Stimulated activated memory B cell treated with anti-CD40 and anti-IgM and Interleukin-4, amounts not matched to agents 10 μg/mL and 1 μg/mL and 100 μg/mL, for 72 hours (primary cell): ENCODE measurements around the gene KCNMB2.
"Not testable (repeated sequence)": the region's sequence is repeated elsewhere in the genome, so short reads cannot be mapped to it uniquely, and the experiment has no call there.

ENCODE experiments used
- ATAC-seq: fragments of 150-1000 bp; cut with Tn5 transposase; 2 replicates; pipeline ENCODE4 v1.10.0; 2021
- H3K27ac Mint-ChIP-seq: one replicate; pipeline ENCODE4 v1.8.0; 2022; ENCODE audit warnings: mild to moderate bottlenecking, mixed read lengths
- H3K27me3 Mint-ChIP-seq: one replicate; pipeline ENCODE4 v1.8.0; 2022; ENCODE audit warnings: mixed read lengths
- H3K36me3 Mint-ChIP-seq: one replicate; pipeline ENCODE4 v1.8.0; 2022; ENCODE audit warnings: mixed read lengths
- H3K4me1 Mint-ChIP-seq: one replicate; pipeline ENCODE4 v1.8.0; 2022; ENCODE audit warnings: mixed read lengths
- H3K4me3 Mint-ChIP-seq: one replicate; pipeline ENCODE4 v1.8.0; 2022; ENCODE audit warnings: mild to moderate bottlenecking, moderate library complexity, mixed read lengths
- H3K9me3 Mint-ChIP-seq: one replicate; pipeline ENCODE4 v1.8.0; 2022; ENCODE audit warnings: mixed read lengths

The KCNMB2 gene

DNA sequence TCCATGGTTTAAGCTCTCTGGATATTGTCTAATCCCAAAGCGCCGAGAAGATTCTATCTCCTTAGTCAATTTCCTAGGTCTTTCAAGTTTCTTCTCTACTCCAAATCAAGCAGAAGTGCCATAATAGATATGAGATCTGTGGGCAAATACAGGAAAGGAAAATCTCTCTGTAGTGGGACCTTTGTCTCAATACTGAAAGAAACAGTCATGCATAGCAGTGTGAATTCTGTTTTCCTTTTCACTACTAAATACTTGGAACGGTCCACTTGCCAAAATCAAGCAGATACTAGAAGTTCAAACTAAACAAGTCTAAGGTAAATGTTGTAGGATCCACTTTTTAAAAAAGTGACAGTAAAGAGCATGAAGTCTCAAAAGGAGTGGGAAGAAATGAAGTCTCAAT is 298.8 kb downstream of the KCNMB2 start:
- no peak for ATAC-seq

DNA sequence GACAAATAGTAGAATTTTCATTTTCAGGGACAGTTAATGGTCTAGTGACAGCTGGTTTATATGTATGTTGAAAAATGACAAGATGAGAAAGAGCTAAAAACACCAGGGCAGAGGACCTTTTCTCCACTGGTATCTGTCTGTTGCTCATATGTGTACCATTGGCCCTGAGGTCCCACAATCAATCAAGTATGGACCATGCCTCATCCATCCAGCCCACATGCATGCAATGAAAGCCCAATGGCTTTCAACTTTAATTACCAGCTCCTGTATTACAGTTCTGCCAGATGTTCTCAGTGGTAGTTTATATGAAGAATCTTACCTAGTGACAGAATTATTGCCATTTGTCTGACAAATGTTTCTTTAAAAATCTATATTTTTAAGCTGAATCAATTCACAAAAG is 301.3 kb downstream of the KCNMB2 start:
- Mint-ChIP-seq H3K4me1 (peaks cover 6% of the 10 kb centered on the region), H3K27ac (no peak overlapping the region), H3K4me3 (no peak overlapping the region), H3K36me3 (no peaks in the 10 kb centered on the region), H3K27me3 (peaks cover 4% of the 10 kb centered on the region), H3K9me3 (peaks cover 13% of the 10 kb centered on the region)
- no peak for ATAC-seq

More for the DNA sequence above, 298.8 kb downstream of the KCNMB2 start:
- Mint-ChIP-seq H3K9me3 (peaks cover 4% of the 10 kb centered on the region), H3K36me3 (no peaks in the 10 kb centered on the region), H3K4me3 (no peak overlapping the region), H3K4me1 (peaks cover 6% of the 10 kb centered on the region), H3K27me3 (peaks cover 13% of the 10 kb centered on the region), H3K27ac (no peak overlapping the region)

DNA sequence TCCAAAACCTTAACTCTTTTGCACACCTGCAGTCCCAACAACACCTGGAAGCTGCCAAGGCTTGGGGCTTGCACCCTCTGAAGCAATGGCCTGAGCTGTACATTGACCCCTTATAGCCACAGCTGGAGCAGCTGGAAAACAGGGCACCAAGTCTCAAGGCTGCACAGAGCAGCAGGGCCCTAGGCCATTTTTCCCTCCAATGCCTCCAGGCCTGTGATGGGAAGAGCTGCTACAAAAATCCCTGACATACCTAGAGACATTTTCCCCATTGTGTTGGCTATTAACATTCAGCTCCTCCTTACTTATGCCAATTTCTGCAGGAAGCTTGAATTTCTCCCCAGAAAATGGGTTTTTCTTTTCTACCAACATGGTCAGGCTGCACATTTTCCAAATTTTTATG is 304.4 kb downstream of the KCNMB2 start:
- Mint-ChIP-seq H3K4me1 (peaks cover 6% of the 10 kb centered on the region), H3K27ac (no peak overlapping the region), H3K36me3 (no peaks in the 10 kb centered on the region), H3K9me3 (peaks cover 13% of the 10 kb centered on the region), H3K4me3 (no peak overlapping the region), H3K27me3 (no peaks in the 10 kb centered on the region)
- no peak for ATAC-seq

DNA sequence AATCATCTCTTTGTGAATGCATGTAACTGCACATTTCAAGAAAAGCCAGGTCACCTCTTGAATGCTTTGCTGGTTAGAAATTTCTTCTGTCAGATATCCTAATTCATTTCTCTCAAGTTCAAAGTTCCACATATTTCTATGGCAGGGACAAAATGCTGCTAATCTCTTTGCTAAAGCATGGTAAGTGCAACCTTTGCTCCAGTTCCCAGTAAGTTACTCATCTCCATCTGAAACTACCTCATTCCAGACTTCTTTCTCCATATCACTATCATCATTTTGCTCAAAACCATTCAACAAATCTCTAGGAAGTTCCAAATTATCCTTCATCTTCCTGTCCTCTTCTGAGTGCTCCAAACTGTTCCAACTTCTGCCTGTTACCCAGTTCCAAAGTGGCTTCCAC is 304.8 kb downstream of the KCNMB2 start:
- ATAC-seq, result no peak
- H3K36me3 Mint-ChIP-seq, result no peaks in the 10 kb centered on the region
- peaks cover 13% of the 10 kb centered on the region for H3K9me3 Mint-ChIP-seq
- H3K4me1 Mint-ChIP-seq, result peaks cover 6% of the 10 kb centered on the region
- no peak overlapping the region for H3K27ac Mint-ChIP-seq
- H3K27me3 Mint-ChIP-seq, result no peaks in the 10 kb centered on the region
- H3K4me3 Mint-ChIP-seq, result no peak overlapping the region

DNA sequence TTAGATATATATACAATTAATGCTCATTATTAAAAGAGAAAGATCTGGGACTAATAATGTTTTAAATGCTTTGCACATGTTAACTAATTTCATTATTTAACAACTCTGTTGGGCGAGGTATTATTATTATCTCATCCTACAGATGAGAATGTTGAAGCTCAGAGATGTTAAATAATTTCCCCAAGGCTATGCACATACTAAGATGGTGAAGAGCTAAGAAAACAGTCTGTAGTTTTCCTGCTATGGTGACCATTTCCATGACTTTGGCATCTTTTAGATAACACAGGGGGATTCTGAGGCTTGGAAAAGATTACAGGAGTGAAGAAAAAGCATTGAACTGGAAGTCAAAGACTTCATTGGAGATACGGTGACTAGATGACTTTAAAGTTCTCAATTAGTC is 308.7 kb downstream of the KCNMB2 start:
- H3K27me3 Mint-ChIP-seq, result no peaks in the 10 kb centered on the region
- no peak overlapping the region for H3K4me3 Mint-ChIP-seq
- no peaks in the 10 kb centered on the region for H3K4me1 Mint-ChIP-seq
- no peaks in the 10 kb centered on the region for H3K36me3 Mint-ChIP-seq
- H3K9me3 Mint-ChIP-seq, result peaks cover 9% of the 10 kb centered on the region
- ATAC-seq, result no peak
- H3K27ac Mint-ChIP-seq, result no peak overlapping the region

DNA sequence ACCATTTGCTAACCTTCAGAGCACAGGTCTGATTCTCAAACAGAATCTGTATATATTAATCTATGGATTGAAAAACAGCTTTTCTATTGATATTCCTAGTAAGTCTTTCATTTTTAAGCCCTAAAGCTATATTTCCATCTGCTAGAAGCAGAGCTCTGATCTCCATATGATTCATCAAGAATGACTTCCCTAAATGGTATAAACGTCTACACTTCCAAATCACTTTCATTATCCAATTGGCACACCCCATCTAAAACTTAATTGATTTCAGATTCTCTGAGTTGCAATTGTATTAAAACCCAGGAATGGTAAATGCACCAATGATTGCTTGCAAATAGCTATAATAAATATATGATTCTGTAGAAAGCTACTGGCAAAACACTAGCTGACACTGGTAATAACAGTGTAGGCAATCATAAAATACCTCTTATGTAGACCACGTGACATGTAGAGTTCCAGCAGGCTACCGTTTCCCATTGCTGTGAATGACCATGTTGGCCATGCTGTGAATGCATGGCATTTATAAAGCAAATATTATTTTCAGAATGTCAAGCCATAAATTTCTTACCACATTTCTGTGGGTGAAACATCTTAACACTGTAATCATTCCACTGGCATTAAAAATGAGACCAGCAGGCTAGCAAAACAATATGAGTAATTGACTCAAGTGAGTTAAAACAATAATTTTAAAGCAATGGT is 309.3 kb downstream of the KCNMB2 start:
- ATAC-seq, result no peak
- Mint-ChIP-seq H3K9me3 (peaks cover 5% of the 10 kb centered on the region), H3K27ac (no peak overlapping the region), H3K27me3 (no peaks in the 10 kb centered on the region), H3K4me3 (no peak overlapping the region), H3K36me3 (no peaks in the 10 kb centered on the region), H3K4me1 (no peaks in the 10 kb centered on the region)

DNA sequence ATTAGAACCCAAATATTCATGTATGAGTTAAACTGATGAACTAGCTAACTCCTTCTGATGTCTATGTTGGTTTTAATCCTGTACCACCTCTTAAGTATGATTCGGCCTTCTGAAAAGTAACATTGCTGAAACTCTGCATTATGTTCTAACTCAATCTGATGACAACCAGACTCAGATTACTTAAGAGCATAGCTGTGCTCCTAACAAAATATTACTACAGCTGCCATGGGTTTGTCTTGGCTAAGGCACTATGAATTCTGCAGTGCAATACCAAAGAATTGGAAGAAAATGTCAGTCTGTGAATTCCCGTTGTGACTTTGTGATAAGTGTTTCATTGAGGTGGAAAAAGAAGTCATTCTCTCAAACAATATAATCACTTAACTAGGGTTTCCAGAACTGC is 311.0 kb downstream of the KCNMB2 start:
- H3K4me1 Mint-ChIP-seq, result no peaks in the 10 kb centered on the region
- no peaks in the 10 kb centered on the region for H3K27me3 Mint-ChIP-seq
- H3K36me3 Mint-ChIP-seq, result no peaks in the 10 kb centered on the region
- H3K4me3 Mint-ChIP-seq, result no peak overlapping the region
- H3K9me3 Mint-ChIP-seq, result no peaks in the 10 kb centered on the region
- ATAC-seq, result no peak
- no peak overlapping the region for H3K27ac Mint-ChIP-seq

DNA sequence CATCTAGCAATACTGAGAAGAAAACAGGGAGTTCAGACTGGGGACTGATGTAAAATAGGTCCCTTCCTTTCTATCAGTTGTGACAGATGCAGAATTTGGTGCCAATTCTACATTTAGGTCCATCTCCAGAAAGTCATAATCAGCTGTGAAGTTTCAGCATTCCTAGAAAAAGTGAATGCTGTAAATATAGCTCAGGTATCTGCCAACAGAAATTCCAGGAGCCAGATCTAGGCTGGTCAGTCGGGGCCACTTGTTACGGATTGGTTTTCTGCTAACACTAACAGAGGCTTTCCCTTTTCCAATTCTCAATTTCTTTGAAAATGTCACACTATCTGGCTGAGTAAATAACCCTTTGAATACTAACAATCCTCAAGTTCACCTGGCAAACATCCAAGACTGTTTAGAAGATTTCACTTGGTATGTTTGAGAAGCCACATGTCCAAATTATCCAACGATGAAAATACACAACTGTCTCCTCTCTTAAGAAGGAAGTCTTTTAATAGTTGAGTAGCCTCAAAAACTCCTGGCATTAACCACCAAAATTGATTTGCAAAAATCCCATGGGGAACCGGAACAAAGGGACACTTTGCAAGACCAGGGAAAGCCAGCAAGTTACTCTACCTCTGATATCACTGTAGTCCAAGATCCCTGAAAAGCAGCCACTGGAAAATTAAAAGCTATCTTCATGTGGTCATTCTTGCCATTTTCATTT is 313.1 kb downstream of the KCNMB2 start:
- Mint-ChIP-seq H3K27me3 (no peaks in the 10 kb centered on the region), H3K36me3 (no peaks in the 10 kb centered on the region), H3K9me3 (no peaks in the 10 kb centered on the region), H3K4me3 (no peak overlapping the region), H3K27ac (no peak overlapping the region), H3K4me1 (no peaks in the 10 kb centered on the region)
- no peak for ATAC-seq

DNA sequence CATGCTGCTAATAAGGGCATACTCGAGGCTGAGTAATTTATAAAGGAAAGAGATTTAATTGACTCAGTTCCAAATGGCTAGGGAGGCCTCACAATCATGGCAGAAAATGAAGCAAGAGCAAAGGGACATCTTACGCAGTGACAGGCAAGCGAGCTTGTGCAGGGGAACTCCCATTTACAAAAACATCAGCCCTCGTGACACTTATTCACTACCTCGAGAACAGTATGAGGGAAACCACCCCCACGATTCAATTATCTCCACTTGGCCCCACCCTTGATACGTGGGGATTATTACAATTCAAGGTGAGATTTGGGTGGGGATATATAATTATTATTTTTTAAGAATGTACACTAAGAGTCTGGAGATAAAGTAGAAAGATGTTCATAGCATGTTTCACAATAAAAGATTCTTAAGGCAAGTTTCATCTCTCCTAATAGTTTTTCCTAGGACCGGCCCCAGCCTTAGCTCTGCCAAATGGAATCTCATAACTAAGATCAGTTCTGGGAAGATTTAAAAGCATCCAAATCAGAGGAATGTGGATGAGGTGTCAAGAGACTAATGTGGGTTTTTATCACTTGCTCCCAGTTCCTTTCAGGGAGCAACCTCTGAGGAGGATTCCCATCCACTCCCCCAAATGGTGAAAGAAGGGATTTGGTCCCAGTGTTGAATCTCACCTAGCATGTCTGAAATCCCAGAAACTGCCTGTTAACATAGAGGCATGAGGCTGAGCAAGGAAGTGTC is 314.4 kb downstream of the KCNMB2 start:
- H3K4me3 Mint-ChIP-seq, result no peak overlapping the region
- no peaks in the 10 kb centered on the region for H3K36me3 Mint-ChIP-seq
- H3K4me1 Mint-ChIP-seq, result no peaks in the 10 kb centered on the region
- no peaks in the 10 kb centered on the region for H3K27me3 Mint-ChIP-seq
- no peak for ATAC-seq
- no peak overlapping the region for H3K27ac Mint-ChIP-seq
- H3K9me3 Mint-ChIP-seq, result no peaks in the 10 kb centered on the region

DNA sequence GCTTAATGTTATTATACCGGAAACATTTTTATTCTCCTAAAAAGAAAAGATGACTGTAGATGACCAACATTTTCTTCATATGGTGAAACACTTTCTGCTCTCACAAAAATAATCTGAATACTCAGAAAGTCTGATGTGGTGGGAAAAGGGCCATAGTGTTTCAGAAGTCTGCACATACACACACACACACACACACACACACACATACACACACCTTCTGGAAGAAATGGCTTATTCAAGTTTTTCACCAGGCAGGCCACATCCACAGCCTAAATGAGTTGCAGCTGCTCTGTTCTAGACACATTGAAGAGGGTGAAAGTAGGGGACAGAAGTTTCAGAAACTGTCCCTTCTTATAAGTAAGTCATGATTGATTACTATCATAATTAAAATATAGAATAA is 315.3 kb downstream of the KCNMB2 start:
- Mint-ChIP-seq H3K4me3 (no peak overlapping the region), H3K4me1 (no peaks in the 10 kb centered on the region), H3K27me3 (no peaks in the 10 kb centered on the region), H3K36me3 (no peaks in the 10 kb centered on the region), H3K27ac (no peak overlapping the region), H3K9me3 (no peaks in the 10 kb centered on the region)
- ATAC-seq, result no peak

DNA sequence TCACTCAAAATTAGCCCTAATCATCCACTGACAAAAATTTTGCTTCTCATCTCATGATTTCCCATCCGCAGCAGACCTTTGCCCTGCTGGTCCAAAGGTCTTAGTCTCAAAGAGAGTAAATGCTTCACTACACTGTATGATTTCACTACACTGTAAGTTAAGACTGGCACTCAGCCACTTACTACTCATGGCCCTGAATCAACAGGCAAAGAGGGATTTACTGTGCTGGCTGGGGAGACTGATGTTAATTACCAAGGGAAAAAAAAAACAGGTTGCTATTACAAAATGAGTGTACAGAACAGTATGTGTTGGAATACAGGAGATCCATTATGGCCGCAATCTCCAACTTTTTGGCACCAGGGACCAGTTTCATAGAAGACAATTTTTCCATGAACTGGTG is 320.6 kb downstream of the KCNMB2 start:
- H3K9me3 Mint-ChIP-seq, result no peaks in the 10 kb centered on the region
- H3K27me3 Mint-ChIP-seq, result no peaks in the 10 kb centered on the region
- no peak overlapping the region for H3K4me3 Mint-ChIP-seq
- no peaks in the 10 kb centered on the region for H3K36me3 Mint-ChIP-seq
- no peak overlapping the region for H3K27ac Mint-ChIP-seq
- H3K4me1 Mint-ChIP-seq, result no peaks in the 10 kb centered on the region
- no peak for ATAC-seq

DNA sequence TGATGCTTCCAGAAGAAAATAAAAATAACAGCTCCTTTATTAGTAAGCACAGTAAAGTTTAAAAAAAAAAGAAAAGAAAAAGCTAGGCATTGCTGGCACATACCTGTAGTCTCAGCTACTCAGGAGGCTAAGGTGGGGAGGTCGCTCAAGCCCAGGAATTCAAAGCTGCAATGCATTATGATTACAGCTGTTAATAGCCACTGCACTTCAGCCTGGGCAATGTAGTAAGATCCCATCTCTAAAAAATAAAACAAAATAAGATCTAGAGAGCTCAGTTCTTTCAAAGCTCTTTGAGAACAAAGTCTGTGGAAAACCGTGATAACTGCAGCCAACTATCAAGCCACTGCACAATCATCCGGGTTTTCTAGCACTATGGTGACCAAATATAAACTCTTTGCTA is 323.1 kb downstream of the KCNMB2 start:
- no peak for ATAC-seq
- H3K27ac Mint-ChIP-seq, result no peak overlapping the region
- no peak overlapping the region for H3K4me3 Mint-ChIP-seq
- no peaks in the 10 kb centered on the region for H3K27me3 Mint-ChIP-seq
- H3K36me3 Mint-ChIP-seq, result no peaks in the 10 kb centered on the region
- no peaks in the 10 kb centered on the region for H3K4me1 Mint-ChIP-seq
- H3K9me3 Mint-ChIP-seq, result no peaks in the 10 kb centered on the region

DNA sequence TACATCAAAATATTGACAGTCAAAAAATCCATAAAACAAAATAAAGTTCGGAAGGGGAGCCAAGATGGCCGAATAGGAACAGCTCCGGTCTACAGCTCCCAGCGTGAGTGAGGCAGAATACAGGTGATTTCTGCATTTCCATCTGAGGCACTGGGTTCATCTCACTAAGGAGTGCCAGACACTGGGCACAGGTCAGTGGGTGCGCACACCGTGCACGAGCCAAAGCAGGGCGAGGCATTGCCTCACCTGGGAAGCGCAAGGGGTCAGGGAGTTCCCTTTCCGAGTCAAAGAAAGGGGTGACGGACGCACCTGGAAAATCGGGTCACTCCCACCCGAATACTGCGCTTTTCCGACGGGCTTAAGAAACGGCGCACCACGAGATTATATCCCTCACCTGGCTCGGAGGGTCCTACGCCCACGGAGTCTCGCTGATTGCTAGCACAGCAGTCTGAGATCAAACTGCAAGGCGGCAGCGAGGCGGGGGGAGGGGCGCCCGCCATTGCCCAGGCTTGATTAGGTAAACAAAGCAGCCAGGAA is 323.7 kb downstream of the KCNMB2 start:
- H3K36me3 Mint-ChIP-seq, H3K4me1 Mint-ChIP-seq, H3K4me3 Mint-ChIP-seq, H3K27ac Mint-ChIP-seq, ATAC-seq, H3K27me3 Mint-ChIP-seq, H3K9me3 Mint-ChIP-seq: not testable (repeated sequence)

DNA sequence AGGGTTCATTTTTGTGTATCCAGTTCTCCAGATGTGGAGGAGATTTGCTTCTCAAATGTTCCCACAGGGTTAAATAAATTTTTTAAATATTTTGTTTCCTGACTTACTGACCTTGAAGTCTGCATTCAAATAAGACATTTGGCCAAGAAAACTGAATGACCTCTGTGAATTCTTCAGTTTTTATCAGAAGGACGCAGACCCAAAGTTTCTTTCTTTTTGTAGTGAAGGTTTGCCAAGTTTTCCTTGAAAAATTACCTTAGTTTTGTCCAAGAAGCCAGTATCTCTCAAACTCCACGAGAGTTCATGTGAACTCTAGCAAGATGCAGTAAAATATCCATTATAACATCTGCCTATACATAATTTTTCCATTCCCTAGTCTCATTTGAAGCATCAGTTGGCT is 332.4 kb downstream of the KCNMB2 start:
- Mint-ChIP-seq H3K4me1 (no peaks in the 10 kb centered on the region), H3K36me3 (no peaks in the 10 kb centered on the region), H3K27me3 (no peaks in the 10 kb centered on the region), H3K4me3 (no peak overlapping the region), H3K27ac (no peak overlapping the region), H3K9me3 (no peaks in the 10 kb centered on the region)
- ATAC-seq, result no peak

DNA sequence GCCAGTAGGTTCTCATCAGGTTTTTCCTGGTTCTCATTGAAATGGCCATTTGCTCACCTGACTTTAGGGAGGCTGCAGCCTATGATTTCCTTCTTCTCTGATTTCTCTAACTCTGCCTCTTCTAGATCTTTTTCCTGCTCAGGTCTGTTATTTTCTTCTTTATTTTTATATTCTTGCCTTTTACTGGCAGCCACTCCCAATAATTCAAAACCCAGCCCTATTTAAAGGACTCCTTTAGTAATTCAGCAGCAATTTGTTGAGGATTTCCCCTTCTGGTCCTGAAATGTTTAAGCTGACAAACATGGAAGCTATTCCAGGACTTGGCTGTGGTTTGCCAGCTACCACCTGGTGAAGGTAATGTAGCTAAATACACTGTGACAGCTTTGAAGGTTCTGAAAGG is 333.8 kb downstream of the KCNMB2 start:
- no peaks in the 10 kb centered on the region for H3K36me3 Mint-ChIP-seq
- H3K9me3 Mint-ChIP-seq, result no peaks in the 10 kb centered on the region
- H3K4me3 Mint-ChIP-seq, result no peak overlapping the region
- H3K27me3 Mint-ChIP-seq, result no peaks in the 10 kb centered on the region
- no peaks in the 10 kb centered on the region for H3K4me1 Mint-ChIP-seq
- no peak overlapping the region for H3K27ac Mint-ChIP-seq
- ATAC-seq, result no peak

DNA sequence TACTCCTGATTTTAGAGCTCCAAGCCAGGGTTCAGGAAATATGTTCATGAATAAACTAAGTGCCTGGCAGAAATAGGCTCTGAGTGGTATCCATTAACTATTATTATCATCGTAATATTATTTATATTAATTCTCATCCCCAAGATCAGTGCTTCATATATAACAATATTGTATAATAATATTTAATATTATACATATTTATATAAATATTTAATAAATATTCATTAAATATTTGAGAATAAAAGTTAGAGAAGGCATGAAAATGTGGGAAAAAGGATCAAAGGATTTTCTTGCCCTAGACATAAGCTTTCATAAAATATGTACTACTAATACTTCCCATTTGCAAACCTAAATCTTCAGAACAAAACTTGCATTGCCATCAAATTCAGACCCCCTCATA is 338.9 kb downstream of the KCNMB2 start:
- Mint-ChIP-seq H3K27ac (no peak overlapping the region), H3K9me3 (peaks cover 4% of the 10 kb centered on the region), H3K36me3 (no peaks in the 10 kb centered on the region), H3K4me3 (no peak overlapping the region), H3K4me1 (no peaks in the 10 kb centered on the region), H3K27me3 (no peaks in the 10 kb centered on the region)
- no peak for ATAC-seq
